Measurements from ENCODE around the gene TBC1D26. TPM values are rescaled to one million over a fixed set of nuclear protein-coding genes. Genes with fewer than 3 reads are reported as not detected.
A peak's percentile ranks its signal among the peaks of the same experiment; 100 is the strongest.

Gene TBC1D26
- total and polyA plus RNA-seq, 2 of the 4 experiments (the other 2 are of a cell fraction), result 0.02 TPM; not detected in 1

DNA sequence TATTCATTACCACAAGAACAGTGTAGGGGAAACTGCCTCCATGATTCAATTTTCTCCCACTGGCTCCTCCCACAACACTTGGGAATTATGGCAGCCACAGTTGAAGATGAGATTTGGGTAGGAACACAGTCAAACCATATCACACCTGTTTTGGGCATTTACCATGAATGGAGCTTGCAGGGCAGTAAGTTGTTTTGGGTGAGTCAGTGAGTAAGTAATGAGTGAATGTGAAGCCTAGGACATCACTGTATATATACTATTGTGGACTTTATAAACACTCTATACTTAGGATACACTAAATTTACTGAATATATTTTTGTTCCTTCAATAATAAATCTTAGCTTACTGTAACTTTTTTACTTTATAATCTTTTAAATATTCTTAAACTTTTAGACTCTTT, 48.1 kb downstream of the TBC1D26 start:
- H3K23ac ChIP-seq (ENCODE audit: low read depth, low read length), result no peak overlapping the region
- peaks cover 3% of the 10 kb centered on the region for H3K4me1 ChIP-seq (ENCODE audit: control insufficient read depth, insufficient read depth, low read length)
- no peak overlapping the region for H4K5ac ChIP-seq (ENCODE audit: low read depth, low read length)
- H2BK120ac ChIP-seq (ENCODE audit: low read depth, low read length), result no peak overlapping the region
- H3K9me1 ChIP-seq (ENCODE audit: insufficient read depth, low read length), result no peaks in the 10 kb centered on the region
- no peak for TF ChIP-seq MXI1 (IDR thresholded peaks at IDR 0.05; ENCODE audit: borderline replicate concordance, low read depth, low read length)
- TF ChIP-seq, protein P1, sequence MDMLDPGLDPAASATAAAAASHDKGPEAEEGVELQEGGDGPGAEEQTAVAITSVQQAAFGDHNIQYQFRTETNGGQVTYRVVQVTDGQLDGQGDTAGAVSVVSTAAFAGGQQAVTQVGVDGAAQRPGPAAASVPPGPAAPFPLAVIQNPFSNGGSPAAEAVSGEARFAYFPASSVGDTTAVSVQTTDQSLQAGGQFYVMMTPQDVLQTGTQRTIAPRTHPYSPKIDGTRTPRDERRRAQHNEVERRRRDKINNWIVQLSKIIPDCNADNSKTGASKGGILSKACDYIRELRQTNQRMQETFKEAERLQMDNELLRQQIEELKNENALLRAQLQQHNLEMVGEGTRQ (IDR thresholded peaks at IDR 0.05; ENCODE audit: low read depth, low read length), result no peak
- no peak for TF ChIP-seq SMC3 (IDR thresholded peaks at IDR 0.05; ENCODE audit: low read depth, low read length)
- TF ChIP-seq, protein P2, sequence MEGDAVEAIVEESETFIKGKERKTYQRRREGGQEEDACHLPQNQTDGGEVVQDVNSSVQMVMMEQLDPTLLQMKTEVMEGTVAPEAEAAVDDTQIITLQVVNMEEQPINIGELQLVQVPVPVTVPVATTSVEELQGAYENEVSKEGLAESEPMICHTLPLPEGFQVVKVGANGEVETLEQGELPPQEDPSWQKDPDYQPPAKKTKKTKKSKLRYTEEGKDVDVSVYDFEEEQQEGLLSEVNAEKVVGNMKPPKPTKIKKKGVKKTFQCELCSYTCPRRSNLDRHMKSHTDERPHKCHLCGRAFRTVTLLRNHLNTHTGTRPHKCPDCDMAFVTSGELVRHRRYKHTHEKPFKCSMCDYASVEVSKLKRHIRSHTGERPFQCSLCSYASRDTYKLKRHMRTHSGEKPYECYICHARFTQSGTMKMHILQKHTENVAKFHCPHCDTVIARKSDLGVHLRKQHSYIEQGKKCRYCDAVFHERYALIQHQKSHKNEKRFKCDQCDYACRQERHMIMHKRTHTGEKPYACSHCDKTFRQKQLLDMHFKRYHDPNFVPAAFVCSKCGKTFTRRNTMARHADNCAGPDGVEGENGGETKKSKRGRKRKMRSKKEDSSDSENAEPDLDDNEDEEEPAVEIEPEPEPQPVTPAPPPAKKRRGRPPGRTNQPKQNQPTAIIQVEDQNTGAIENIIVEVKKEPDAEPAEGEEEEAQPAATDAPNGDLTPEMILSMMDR (conservative IDR thresholded peaks at IDR 0.05; ENCODE audit: low read depth, low read length), result no peak
- no peak for TF ChIP-seq RAD21 (IDR thresholded peaks at IDR 0.05; ENCODE audit: low read length)
- TF ChIP-seq BHLHE40 (IDR thresholded peaks at IDR 0.05; ENCODE audit: low read depth, low read length), result no peak
- no peak for TF ChIP-seq MAFK (IDR thresholded peaks at IDR 0.05; ENCODE audit: low read depth, low read length)
- no peak for TF ChIP-seq MAZ (IDR thresholded peaks at IDR 0.05; ENCODE audit: borderline replicate concordance, low read depth, low read length)
- TF ChIP-seq CEBPB (IDR thresholded peaks at IDR 0.05; ENCODE audit: low read depth, low read length), result no peak
- TF ChIP-seq, protein P3, sequence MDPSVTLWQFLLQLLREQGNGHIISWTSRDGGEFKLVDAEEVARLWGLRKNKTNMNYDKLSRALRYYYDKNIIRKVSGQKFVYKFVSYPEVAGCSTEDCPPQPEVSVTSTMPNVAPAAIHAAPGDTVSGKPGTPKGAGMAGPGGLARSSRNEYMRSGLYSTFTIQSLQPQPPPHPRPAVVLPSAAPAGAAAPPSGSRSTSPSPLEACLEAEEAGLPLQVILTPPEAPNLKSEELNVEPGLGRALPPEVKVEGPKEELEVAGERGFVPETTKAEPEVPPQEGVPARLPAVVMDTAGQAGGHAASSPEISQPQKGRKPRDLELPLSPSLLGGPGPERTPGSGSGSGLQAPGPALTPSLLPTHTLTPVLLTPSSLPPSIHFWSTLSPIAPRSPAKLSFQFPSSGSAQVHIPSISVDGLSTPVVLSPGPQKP (IDR thresholded peaks at IDR 0.05; ENCODE audit: borderline replicate concordance, low read depth, low read length), result no peak
- no peak for TF ChIP-seq FOS (IDR thresholded peaks at IDR 0.05; ENCODE audit: low read depth, low read length)
- no peak for TF ChIP-seq POLR2A (IDR thresholded peaks at IDR 0.05; ENCODE audit: low read depth, low read length)
- no peak for TF ChIP-seq RCOR1 (IDR thresholded peaks at IDR 0.05; ENCODE audit: insufficient replicate concordance, low read length)
- no peak for TF ChIP-seq NFE2L2 (IDR thresholded peaks at IDR 0.05; ENCODE audit: low read depth, low read length)
- no peaks in the 10 kb centered on the region for H3K36me3 ChIP-seq (ENCODE audit: control insufficient read depth, insufficient read depth, low read length)
- H2AK5ac ChIP-seq (ENCODE audit: low read depth, low read length), result no peak overlapping the region
- no peaks in the 10 kb centered on the region for H4K20me1 ChIP-seq (ENCODE audit: insufficient read depth, low read length)
- in situ Hi-C loops (cut with MboI; ENCODE audit: low sequenced_read_pairs) (no loop called here), intact Hi-C loops (cut with micrococcal nuclease) (no loop called here), dilution Hi-C loops (cut with HindIII; ENCODE audit: low sequenced_read_pairs, unreplicated experiment) (no loop called here)
- no peak overlapping the region for H2BK5ac ChIP-seq (ENCODE audit: low read depth, low read length, poor library complexity, severe bottlenecking)
- no peak overlapping the region for H2BK20ac ChIP-seq (ENCODE audit: low read depth, low read length)
- no peak overlapping the region for H3K9ac ChIP-seq (ENCODE audit: low read depth, low read length)
- no peak for DNase-seq
- no peak overlapping the region for H4K91ac ChIP-seq (ENCODE audit: insufficient read depth, low read depth, low read length)
- H2BK15ac ChIP-seq (ENCODE audit: low read depth, low read length), result no peak overlapping the region
- no peaks in the 10 kb centered on the region for H3K79me1 ChIP-seq (ENCODE audit: low read depth in 1 of 2, low read length in 2 of 2)
- H3K56ac ChIP-seq (ENCODE audit: extremely low read depth, insufficient read depth, low read length), result no peak overlapping the region
- H4K8ac ChIP-seq (ENCODE audit: low read depth in 2 of 2, low read length in 2 of 2), result no peak overlapping the region
- H3K18ac ChIP-seq (ENCODE audit: low read depth, low read length), result no peak overlapping the region
- no peak overlapping the region for H2AFZ ChIP-seq (replicated peaks; ENCODE audit: low read length, poor library complexity)
- H3K27me3 ChIP-seq (ENCODE audit: control insufficient read depth, insufficient read depth, low read length), result no peaks in the 10 kb centered on the region; the same call in none of the 2 replicates
- no peak overlapping the region for H3K4ac ChIP-seq (ENCODE audit: low read depth, low read length)
- BruUV-seq (replicated peaks), result no TSS peak
- H2AK9ac ChIP-seq (replicated peaks; ENCODE audit: low read depth, low read length, poor library complexity), result no peak overlapping the region
- H3K4me3 ChIP-seq (ENCODE audit: insufficient read depth, low read depth, low read length), result no peak overlapping the region
- no peak overlapping the region for H3K4me2 ChIP-seq (ENCODE audit: low read depth, low read length)
- POLR2A ChIA-PET (ENCODE audit: unreplicated experiment), result no interaction called here
- CTCF ChIA-PET, result no interaction called here
- peak; percentile 75 for ATAC-seq (ENCODE audit: low read depth)
- H3K14ac ChIP-seq (replicated peaks; ENCODE audit: low read depth, low read length), result no peak overlapping the region
- no peak overlapping the region for H3K27ac ChIP-seq (ENCODE audit: insufficient read depth, low read length)
- peaks cover 3% of the 10 kb centered on the region; the same call in 1 of the 2 replicates for H3K9me3 ChIP-seq (ENCODE audit: control insufficient read depth, insufficient read depth, low read length)

Measured in IMR-90 (cell line).